PFSK-1 (cell line): ENCODE data around the gene GRK5.

ENCODE experiments used
- POLR2AphosphoS5 ChIP-seq: IDR thresholded peaks from 2 replicates; pipeline ENCODE4 v1.6.1; 2012; ENCODE audit warnings: low read depth, mild to moderate bottlenecking, control low read depth, low read length, moderate library complexity
- TAF1 ChIP-seq: IDR thresholded peaks from 2 replicates; pipeline ENCODE4 v1.6.1; 2012; ENCODE audit warnings: low read length, control low read depth, borderline replicate concordance; ENCODE audit not compliant: insufficient read depth
- TF ChIP-seq, protein P1 (sequence below), 2 experiments: IDR thresholded peaks; 2 replicates each; pipeline versions ENCODE4 v1.6.1 to v1.8.0; 2011 to 2012; ENCODE audit warnings: low read depth in 2 of 2, low read length in 2 of 2, control low read depth in 1 of 2, inconsistent platforms in 1 of 2, mild to moderate bottlenecking in 1 of 2, moderate library complexity in 1 of 2; ENCODE audit not compliant: insufficient read depth in 1 of 2

DNA sequence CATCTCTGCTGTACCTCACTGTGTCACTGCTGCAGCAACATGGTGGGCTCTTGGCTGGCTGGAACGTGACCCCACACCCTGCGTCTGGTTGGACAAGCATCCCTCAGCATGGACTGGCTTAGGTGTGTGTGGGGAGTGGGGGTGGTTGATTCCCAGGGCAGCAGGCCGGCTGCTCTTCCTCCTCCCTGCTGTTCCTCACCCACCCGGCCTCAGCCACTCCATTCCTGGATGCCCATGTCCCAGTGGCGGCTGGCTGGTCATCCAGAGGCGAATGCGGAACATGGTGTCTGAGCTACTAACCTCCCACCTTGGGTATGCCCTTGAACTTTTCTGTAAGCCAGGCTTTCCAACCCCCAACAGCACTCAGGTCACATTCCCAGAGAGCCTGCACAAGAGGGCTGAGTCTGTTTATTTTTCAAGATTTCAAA lies 81.2 kb downstream of the GRK5 start:
- TF ChIP-seq POLR2AphosphoS5: no peak
- TF ChIP-seq, protein P1, sequence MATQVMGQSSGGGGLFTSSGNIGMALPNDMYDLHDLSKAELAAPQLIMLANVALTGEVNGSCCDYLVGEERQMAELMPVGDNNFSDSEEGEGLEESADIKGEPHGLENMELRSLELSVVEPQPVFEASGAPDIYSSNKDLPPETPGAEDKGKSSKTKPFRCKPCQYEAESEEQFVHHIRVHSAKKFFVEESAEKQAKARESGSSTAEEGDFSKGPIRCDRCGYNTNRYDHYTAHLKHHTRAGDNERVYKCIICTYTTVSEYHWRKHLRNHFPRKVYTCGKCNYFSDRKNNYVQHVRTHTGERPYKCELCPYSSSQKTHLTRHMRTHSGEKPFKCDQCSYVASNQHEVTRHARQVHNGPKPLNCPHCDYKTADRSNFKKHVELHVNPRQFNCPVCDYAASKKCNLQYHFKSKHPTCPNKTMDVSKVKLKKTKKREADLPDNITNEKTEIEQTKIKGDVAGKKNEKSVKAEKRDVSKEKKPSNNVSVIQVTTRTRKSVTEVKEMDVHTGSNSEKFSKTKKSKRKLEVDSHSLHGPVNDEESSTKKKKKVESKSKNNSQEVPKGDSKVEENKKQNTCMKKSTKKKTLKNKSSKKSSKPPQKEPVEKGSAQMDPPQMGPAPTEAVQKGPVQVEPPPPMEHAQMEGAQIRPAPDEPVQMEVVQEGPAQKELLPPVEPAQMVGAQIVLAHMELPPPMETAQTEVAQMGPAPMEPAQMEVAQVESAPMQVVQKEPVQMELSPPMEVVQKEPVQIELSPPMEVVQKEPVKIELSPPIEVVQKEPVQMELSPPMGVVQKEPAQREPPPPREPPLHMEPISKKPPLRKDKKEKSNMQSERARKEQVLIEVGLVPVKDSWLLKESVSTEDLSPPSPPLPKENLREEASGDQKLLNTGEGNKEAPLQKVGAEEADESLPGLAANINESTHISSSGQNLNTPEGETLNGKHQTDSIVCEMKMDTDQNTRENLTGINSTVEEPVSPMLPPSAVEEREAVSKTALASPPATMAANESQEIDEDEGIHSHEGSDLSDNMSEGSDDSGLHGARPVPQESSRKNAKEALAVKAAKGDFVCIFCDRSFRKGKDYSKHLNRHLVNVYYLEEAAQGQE (IDR thresholded peaks at IDR 0.05; ENCODE audit: insufficient read depth in 1 of 2, low read depth in 2 of 2, low read length in 2 of 2): no peak
- no peak for TF ChIP-seq TAF1
